ENCODE data around the gene TMCO6. TPM values are rescaled to one million over a fixed set of nuclear protein-coding genes. Genes with fewer than 3 reads are reported as not detected.

TMCO6 gene
- total and polyA plus RNA-seq, 2 of the 8 experiments (the other 6 are each of a cell fraction or from before 2014, with no cell fraction given) = 29.0 to 40.9 TPM

DNA sequence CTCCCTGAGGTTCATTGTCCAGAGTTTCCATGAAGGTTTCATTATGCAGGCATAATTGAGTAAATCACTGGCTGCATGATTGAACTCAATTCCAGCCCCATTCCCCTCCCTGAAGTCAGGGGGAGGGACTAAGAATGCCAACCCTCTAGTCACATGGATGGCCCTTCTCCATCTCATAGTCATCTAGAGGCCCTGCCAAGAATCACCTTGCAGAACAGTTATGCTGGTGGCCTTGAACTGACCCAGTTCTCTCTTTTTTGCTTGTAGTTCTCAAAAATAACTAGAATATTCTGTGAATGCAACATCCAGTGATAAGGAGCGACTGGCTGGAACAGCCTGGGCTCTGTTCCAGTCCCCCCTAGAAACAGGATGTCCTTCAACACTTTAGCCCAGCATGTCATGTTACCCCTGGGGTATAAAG lies 42.9 kb upstream of the TMCO6 start:
- H3K18ac ChIP-seq (ENCODE audit: extremely low read depth, low read length) = no peak overlapping the region
- H3K56ac ChIP-seq (replicated peaks; ENCODE audit: insufficient read length, low read depth, low read length) = no peak overlapping the region
- 83% methylated on average over 1 of the region's 1 CpG; no CpG with 5 or more reads in 1 of the 2 experiments for WGBS, 2 experiments (ENCODE audit: extremely low coverage in 1 of 2, insufficient coverage in 1 of 2, insufficient read length in 1 of 2, insufficient replicate concordance in 2 of 2, low coverage in 1 of 2, low lambda C conversion rate in 2 of 2, missing lambda C conversion rate in 1 of 2)
- no peak overlapping the region for H2AFZ ChIP-seq (ENCODE audit: low read length)
- H3K4me2 ChIP-seq (ENCODE audit: insufficient read depth in 1 of 2, low read depth in 2 of 2, low read length in 2 of 2) = no peak overlapping the region
- H2BK15ac ChIP-seq (ENCODE audit: low read length) = no peak overlapping the region
- no peak overlapping the region for H3K14ac ChIP-seq (ENCODE audit: insufficient read length)
- CTCF ChIA-PET (ENCODE audit: partially characterized antibody) = interaction anchor here (0.6 to 1.6 kb wide), 3 partner anchors 22 to 38 kb away, joined by 3 to 5 read pairs (median 3); no protein-coding TSS in a partner anchor
- H3K4me1 ChIP-seq (replicated peaks in 1 of 4; ENCODE audit: control insufficient read depth in 3 of 4, insufficient read depth in 4 of 4, low read length in 3 of 4) = no peaks in the 10 kb centered on the region
- H3K9me3 ChIP-seq (ENCODE audit: insufficient read depth in 2 of 2, low read depth in 1 of 2, low read length in 1 of 2) = no peaks in the 10 kb centered on the region
- H2BK12ac ChIP-seq (ENCODE audit: low read depth, low read length) = no peak overlapping the region
- POLR2A ChIA-PET (ENCODE audit: partially characterized antibody) = no interaction called here
- H3K4ac ChIP-seq (replicated peaks; ENCODE audit: insufficient read length, low read depth, low read length) = no peak overlapping the region
- H4K5ac ChIP-seq (ENCODE audit: insufficient read length, low read depth, low read length) = no peak overlapping the region
- no peaks in the 10 kb centered on the region for H3K79me1 ChIP-seq (ENCODE audit: low read depth, low read length)
- FAIRE-seq (no peak), DNase-seq (ENCODE audit: low read depth in 1 of 2, low spot score in 2 of 2) (no peak)
- no peaks in the 10 kb centered on the region for H3K23me2 ChIP-seq (ENCODE audit: low read depth, low read length)
- H3K27me3 ChIP-seq (replicated peaks in 1 of 4; ENCODE audit: control insufficient read depth in 3 of 4, extremely low read depth in 1 of 4, insufficient read depth in 3 of 4, low read length in 3 of 4) = no peaks in the 10 kb centered on the region
- H2BK5ac ChIP-seq (ENCODE audit: low read depth, low read length) = no peak overlapping the region
- no peak overlapping the region for H4K91ac ChIP-seq (replicated peaks; ENCODE audit: insufficient read length, low read length)
- H3K9ac ChIP-seq (replicated peaks in 1 of 4; ENCODE audit: extremely low read depth in 1 of 4, low read depth in 3 of 4, low read length in 3 of 4) = no peak overlapping the region
- no peak overlapping the region for H2BK20ac ChIP-seq (ENCODE audit: low read length)
- no peaks in the 10 kb centered on the region for H3K36me3 ChIP-seq (ENCODE audit: control insufficient read depth in 2 of 4, insufficient read depth in 4 of 4, low read length in 3 of 4)
- no peak overlapping the region for H4K8ac ChIP-seq (ENCODE audit: extremely low read depth, insufficient read depth, low read length)
- H3K23ac ChIP-seq (ENCODE audit: insufficient read length) = no peak overlapping the region
- no peak overlapping the region for H3K27ac ChIP-seq (ENCODE audit: low read depth, low read length)
- H4K20me1 ChIP-seq (replicated peaks in 1 of 2; ENCODE audit: control insufficient read depth in 1 of 2, insufficient read depth in 2 of 2, low read length in 2 of 2) = no peaks in the 10 kb centered on the region
- no peak overlapping the region for H3K4me3 ChIP-seq (ENCODE audit: extremely low read depth in 1 of 4, insufficient read depth in 2 of 4, low read depth in 3 of 4, low read length in 4 of 4)
- no peaks in the 10 kb centered on the region for H3K79me2 ChIP-seq (ENCODE audit: control insufficient read depth in 1 of 2, insufficient read depth in 2 of 2, low read length in 2 of 2)
- no peak overlapping the region for H2BK120ac ChIP-seq (replicated peaks; ENCODE audit: low read depth, low read length)
- H2AK5ac ChIP-seq (ENCODE audit: low read depth, low read length) = no peak overlapping the region
- TF ChIP-seq, protein P1, sequence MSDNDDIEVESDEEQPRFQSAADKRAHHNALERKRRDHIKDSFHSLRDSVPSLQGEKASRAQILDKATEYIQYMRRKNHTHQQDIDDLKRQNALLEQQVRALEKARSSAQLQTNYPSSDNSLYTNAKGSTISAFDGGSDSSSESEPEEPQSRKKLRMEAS (IDR thresholded peaks at IDR 0.05) = no peak
- TF ChIP-seq HDAC6 (IDR thresholded peaks at IDR 0.05; ENCODE audit: low read depth, low read length) = no peak
- TF ChIP-seq CREB1 (IDR thresholded peaks at IDR 0.05) = no peak
- TF ChIP-seq EZH2 (IDR thresholded peaks at IDR 0.05; ENCODE audit: low read depth, low read length, severe bottlenecking) = no peak
- TF ChIP-seq, protein P2, sequence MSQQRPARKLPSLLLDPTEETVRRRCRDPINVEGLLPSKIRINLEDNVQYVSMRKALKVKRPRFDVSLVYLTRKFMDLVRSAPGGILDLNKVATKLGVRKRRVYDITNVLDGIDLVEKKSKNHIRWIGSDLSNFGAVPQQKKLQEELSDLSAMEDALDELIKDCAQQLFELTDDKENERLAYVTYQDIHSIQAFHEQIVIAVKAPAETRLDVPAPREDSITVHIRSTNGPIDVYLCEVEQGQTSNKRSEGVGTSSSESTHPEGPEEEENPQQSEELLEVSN (IDR thresholded peaks at IDR 0.05) = no peak
- no peak for TF ChIP-seq SIX5 (IDR thresholded peaks at IDR 0.05; ENCODE audit: low read depth, low read length)
- TF ChIP-seq GABPA (IDR thresholded peaks at IDR 0.05; ENCODE audit: borderline replicate concordance, insufficient read depth, low read length) = no peak
- no peak for TF ChIP-seq SIN3A (conservative IDR thresholded peaks at IDR 0.05 in 1 of 2, IDR thresholded peaks at IDR 0.05 in 1 of 2; ENCODE audit: low read depth in 1 of 2, low read length in 2 of 2)
- no peak for TF ChIP-seq EP300 (IDR thresholded peaks at IDR 0.05; ENCODE audit: borderline replicate concordance in 1 of 2, low read depth in 2 of 2, low read length in 2 of 2)
- no peak for TF ChIP-seq CHD1 (IDR thresholded peaks at IDR 0.05; ENCODE audit: low read depth, low read length)
- no peak for TF ChIP-seq KDM4A (IDR thresholded peaks at IDR 0.05; ENCODE audit: low read depth, low read length, severe bottlenecking)
- TF ChIP-seq KDM1A (IDR thresholded peaks at IDR 0.05; ENCODE audit: borderline replicate concordance, low read length) = no peak
- TF ChIP-seq BACH1 (IDR thresholded peaks at IDR 0.05; ENCODE audit: low read length) = no peak
- no peak for TF ChIP-seq BCL11A (IDR thresholded peaks at IDR 0.05; ENCODE audit: low read depth in 2 of 2, low read length in 2 of 2)

Data from H1 (cell line).